ENCODE data around the gene TMEM108.

TMEM108 gene

DNA sequence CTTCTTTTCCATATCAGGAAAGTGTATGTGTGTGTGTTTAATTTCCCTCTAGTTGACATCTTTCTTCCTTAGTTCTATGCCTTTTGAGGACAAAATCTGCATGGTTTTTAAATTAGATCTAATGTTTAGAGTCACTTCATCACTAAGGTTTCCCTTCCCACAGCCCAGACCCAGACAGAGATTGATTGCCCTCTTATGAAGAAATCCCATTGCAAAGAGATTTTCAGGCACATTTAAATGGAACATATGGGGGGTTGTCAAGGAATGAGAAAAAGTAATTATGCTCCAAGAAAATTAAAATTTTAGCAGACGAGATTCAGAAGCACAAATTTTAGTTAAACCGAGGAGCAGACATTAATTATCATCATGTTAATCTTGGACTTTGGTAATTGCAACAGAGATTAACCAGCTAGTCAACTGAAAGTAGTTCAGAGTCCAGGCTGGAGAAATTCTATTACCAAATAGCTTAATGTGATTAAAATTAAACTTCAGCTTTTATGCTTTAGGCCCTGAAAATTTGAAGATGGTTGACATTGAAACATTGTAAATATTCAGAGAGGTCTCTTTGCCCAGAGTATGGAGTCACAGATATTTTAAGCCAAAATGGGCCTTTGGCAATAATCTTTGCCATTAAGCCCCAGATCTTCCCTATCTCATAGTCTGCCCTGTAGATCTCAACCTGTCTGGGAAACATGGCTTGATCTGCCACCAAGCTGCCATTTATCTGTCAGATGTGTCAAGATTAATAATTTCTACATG is 143.4 kb downstream of the TMEM108 start:
- Histone ChIP-seq H3K4me3 (ENCODE audit: low read depth in 1 of 2, low read length in 2 of 2) (no peak overlapping the region), H3K27ac (ENCODE audit: low read depth, low read length) (no peak overlapping the region), H3K9me3 (ENCODE audit: control insufficient read depth in 1 of 2, low read length in 2 of 2) (no peaks in the 10 kb centered on the region), H3K4me1 (ENCODE audit: control insufficient read depth in 1 of 2, insufficient read depth in 2 of 2, low read length in 2 of 2) (no peaks in the 10 kb centered on the region), H3K36me3 (ENCODE audit: control insufficient read depth in 1 of 2, insufficient read depth in 2 of 2, low read length in 2 of 2) (no peaks in the 10 kb centered on the region), H3K9ac (ENCODE audit: low read depth in 1 of 2, low read length in 2 of 2) (no peak overlapping the region), H3K27me3 (ENCODE audit: control insufficient read depth in 1 of 2, insufficient read depth in 2 of 2, low read length in 2 of 2) (no peaks in the 10 kb centered on the region)

DNA sequence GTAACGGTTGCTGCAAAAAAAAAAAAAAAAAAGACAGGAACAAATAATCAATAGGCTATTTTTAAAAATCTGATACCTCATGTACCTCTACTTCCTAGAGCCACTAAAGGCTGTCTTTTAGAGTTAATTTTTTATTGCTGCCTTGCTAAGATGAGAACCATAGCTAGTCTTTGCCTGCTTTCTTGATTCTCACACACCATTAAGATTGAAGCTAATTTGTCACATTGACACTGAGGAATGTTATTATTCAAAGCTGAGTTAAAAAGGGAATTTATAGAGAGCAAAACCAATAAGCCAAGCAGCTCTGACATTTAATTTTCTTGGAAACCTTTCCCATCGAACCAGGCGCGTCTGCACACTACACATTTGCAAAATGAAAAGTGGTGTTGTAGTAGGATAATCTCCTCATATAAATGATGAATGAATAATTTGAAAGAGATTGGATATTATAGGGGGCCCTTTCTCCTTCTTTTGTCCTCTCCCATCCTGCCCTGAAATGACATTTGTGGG is 149.7 kb downstream of the TMEM108 start:
- Histone ChIP-seq H3K4me1 (ENCODE audit: control insufficient read depth in 1 of 2, insufficient read depth in 2 of 2, low read length in 2 of 2) (no peaks in the 10 kb centered on the region), H3K36me3 (ENCODE audit: control insufficient read depth in 1 of 2, insufficient read depth in 2 of 2, low read length in 2 of 2) (no peaks in the 10 kb centered on the region), H3K27me3 (ENCODE audit: control insufficient read depth in 1 of 2, insufficient read depth in 2 of 2, low read length in 2 of 2) (no peaks in the 10 kb centered on the region), H3K9ac (ENCODE audit: low read depth in 1 of 2, low read length in 2 of 2) (no peak overlapping the region), H3K9me3 (ENCODE audit: control insufficient read depth in 1 of 2, low read length in 2 of 2) (no peaks in the 10 kb centered on the region), H3K4me3 (ENCODE audit: low read depth in 1 of 2, low read length in 2 of 2) (no peak overlapping the region), H3K27ac (ENCODE audit: low read depth, low read length) (no peak overlapping the region)

DNA sequence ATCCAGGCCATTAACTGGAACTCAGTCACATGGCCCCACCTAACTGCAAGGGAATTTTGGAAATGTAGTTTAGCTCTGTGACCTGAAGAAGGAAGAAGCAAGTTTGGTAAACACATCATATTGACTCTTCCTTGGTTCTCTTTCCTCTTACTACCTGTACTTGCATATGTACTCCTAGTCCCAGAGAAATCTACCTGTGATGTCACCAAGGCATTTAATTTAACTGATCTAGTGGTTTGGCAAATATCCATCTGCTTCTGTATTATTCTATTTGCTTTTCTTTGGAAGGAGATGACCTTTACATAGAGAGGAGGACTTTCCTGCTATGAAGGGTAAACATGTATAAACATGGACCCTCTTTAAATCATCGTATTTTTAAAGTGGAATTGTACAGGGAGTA is 150.8 kb downstream of the TMEM108 start:
- no peak overlapping the region for H3K4me3 ChIP-seq (ENCODE audit: low read depth in 1 of 2, low read length in 2 of 2)
- no peaks in the 10 kb centered on the region for H3K36me3 ChIP-seq (ENCODE audit: control insufficient read depth in 1 of 2, insufficient read depth in 2 of 2, low read length in 2 of 2)
- no peaks in the 10 kb centered on the region for H3K9me3 ChIP-seq (ENCODE audit: control insufficient read depth in 1 of 2, low read length in 2 of 2)
- no peak overlapping the region for H3K9ac ChIP-seq (ENCODE audit: low read depth in 1 of 2, low read length in 2 of 2)
- H3K27ac ChIP-seq (ENCODE audit: low read depth, low read length): no peak overlapping the region
- no peaks in the 10 kb centered on the region for H3K4me1 ChIP-seq (ENCODE audit: control insufficient read depth in 1 of 2, insufficient read depth in 2 of 2, low read length in 2 of 2)
- H3K27me3 ChIP-seq (ENCODE audit: control insufficient read depth in 1 of 2, insufficient read depth in 2 of 2, low read length in 2 of 2): no peaks in the 10 kb centered on the region

DNA sequence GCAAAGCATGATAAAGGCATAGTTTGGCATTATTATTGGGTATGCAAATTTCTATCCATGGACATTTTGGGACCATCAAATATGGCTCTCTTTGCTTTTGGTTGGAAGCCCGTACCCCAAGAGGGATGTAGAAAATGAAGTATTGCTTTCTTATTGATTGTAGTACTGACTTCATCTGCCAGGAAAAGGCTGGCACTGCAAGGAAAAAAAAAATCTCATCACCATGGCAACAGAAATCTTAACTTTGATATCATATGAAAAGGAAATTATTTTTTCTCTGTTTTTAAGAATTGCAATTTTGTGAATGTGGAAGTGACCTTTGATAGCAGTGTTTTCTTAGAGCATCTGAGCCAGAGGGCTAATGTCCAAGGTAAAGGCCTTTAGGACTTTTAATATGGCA is 151.7 kb downstream of the TMEM108 start:
- Histone ChIP-seq H3K9me3 (ENCODE audit: control insufficient read depth in 1 of 2, low read length in 2 of 2) (no peaks in the 10 kb centered on the region), H3K9ac (ENCODE audit: low read depth in 1 of 2, low read length in 2 of 2) (no peak overlapping the region), H3K27me3 (ENCODE audit: control insufficient read depth in 1 of 2, insufficient read depth in 2 of 2, low read length in 2 of 2) (no peaks in the 10 kb centered on the region), H3K4me3 (ENCODE audit: low read depth in 1 of 2, low read length in 2 of 2) (no peak overlapping the region), H3K27ac (ENCODE audit: low read depth, low read length) (no peak overlapping the region), H3K4me1 (ENCODE audit: control insufficient read depth in 1 of 2, insufficient read depth in 2 of 2, low read length in 2 of 2) (no peaks in the 10 kb centered on the region), H3K36me3 (ENCODE audit: control insufficient read depth in 1 of 2, insufficient read depth in 2 of 2, low read length in 2 of 2) (no peaks in the 10 kb centered on the region)

DNA sequence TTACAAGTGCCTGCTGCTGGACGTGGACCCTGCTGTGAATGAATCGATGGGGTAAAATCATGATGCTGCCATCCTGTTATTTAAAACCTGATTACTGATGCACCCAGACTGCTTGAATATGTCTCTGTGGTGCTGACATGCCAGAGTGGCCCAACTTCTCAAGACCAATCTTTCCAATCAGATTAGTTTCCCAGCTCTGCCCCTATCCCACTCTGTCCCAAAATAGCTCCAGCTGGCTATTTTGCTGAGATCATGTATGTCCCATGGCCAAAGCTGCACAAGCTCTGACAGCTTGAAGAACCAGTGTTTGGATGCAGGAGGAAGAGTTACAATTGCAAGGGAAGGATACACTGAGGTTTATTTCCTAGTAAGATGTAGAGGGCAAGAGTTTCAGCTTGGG is 153.6 kb downstream of the TMEM108 start:
- Histone ChIP-seq H3K27me3 (ENCODE audit: control insufficient read depth in 1 of 2, insufficient read depth in 2 of 2, low read length in 2 of 2) (no peaks in the 10 kb centered on the region), H3K9me3 (ENCODE audit: control insufficient read depth in 1 of 2, low read length in 2 of 2) (no peaks in the 10 kb centered on the region), H3K9ac (ENCODE audit: low read depth in 1 of 2, low read length in 2 of 2) (no peak overlapping the region), H3K4me1 (ENCODE audit: control insufficient read depth in 1 of 2, insufficient read depth in 2 of 2, low read length in 2 of 2) (no peaks in the 10 kb centered on the region), H3K27ac (ENCODE audit: low read depth, low read length) (no peak overlapping the region), H3K4me3 (ENCODE audit: low read depth in 1 of 2, low read length in 2 of 2) (no peak overlapping the region), H3K36me3 (ENCODE audit: control insufficient read depth in 1 of 2, insufficient read depth in 2 of 2, low read length in 2 of 2) (no peaks in the 10 kb centered on the region)

DNA sequence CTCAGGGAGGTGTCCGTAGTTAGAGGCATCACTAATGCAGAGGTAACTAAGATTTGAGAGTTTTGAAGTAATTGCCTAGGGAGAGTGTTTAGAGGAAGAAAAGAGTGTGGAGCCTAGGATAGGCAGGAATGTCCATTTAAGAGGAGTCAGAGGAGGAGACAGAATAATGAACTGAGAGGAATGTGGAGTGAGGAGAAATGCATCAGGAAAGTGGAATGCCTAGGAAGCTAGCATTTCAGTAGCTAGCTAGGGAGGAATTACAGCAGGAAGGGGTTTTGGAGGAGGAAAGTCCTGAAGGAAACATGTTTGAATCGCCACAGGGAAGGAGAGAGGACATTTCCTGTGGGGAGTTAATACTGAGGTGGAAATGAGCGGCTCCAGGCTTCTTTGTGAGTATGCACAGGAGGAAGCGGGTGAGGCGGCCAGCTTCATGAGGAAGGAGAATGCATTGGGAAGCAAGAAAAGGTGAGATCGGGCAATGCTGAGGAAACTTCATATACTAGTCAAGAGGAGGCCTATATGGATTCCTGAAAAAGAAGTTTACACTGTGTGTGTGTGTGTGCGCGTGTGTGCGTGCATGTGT is 154.3 kb downstream of the TMEM108 start:
- H3K27ac ChIP-seq (ENCODE audit: low read depth, low read length): no peak overlapping the region
- no peaks in the 10 kb centered on the region for H3K9me3 ChIP-seq (ENCODE audit: control insufficient read depth in 1 of 2, low read length in 2 of 2)
- no peak overlapping the region for H3K4me3 ChIP-seq (ENCODE audit: low read depth in 1 of 2, low read length in 2 of 2)
- no peaks in the 10 kb centered on the region for H3K36me3 ChIP-seq (ENCODE audit: control insufficient read depth in 1 of 2, insufficient read depth in 2 of 2, low read length in 2 of 2)
- no peaks in the 10 kb centered on the region for H3K27me3 ChIP-seq (ENCODE audit: control insufficient read depth in 1 of 2, insufficient read depth in 2 of 2, low read length in 2 of 2)
- no peaks in the 10 kb centered on the region for H3K4me1 ChIP-seq (ENCODE audit: control insufficient read depth in 1 of 2, insufficient read depth in 2 of 2, low read length in 2 of 2)
- no peak overlapping the region for H3K9ac ChIP-seq (ENCODE audit: low read depth in 1 of 2, low read length in 2 of 2)

DNA sequence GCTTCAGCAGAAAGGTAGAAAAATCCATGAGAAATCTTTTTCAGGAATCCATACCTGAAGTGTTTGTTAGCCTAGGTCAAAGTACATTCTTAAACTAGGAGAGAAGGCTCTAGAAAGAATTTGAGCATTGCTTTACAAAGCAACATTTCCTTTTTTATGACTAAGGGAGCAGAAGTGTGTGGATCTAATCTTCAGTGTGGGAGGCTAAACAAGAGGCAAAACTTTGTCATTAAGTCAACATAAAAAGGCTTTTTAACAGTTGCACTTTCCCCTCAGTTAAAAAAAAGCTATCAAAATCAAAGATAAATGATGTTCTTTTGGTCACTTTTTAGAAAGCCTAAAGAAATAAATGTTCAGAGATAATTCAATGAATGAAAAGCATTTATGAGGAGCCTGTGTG is 154.8 kb downstream of the TMEM108 start:
- Histone ChIP-seq H3K9me3 (ENCODE audit: control insufficient read depth in 1 of 2, low read length in 2 of 2) (no peaks in the 10 kb centered on the region), H3K27ac (ENCODE audit: low read depth, low read length) (no peak overlapping the region), H3K27me3 (ENCODE audit: control insufficient read depth in 1 of 2, insufficient read depth in 2 of 2, low read length in 2 of 2) (no peaks in the 10 kb centered on the region), H3K4me3 (ENCODE audit: low read depth in 1 of 2, low read length in 2 of 2) (no peak overlapping the region), H3K36me3 (ENCODE audit: control insufficient read depth in 1 of 2, insufficient read depth in 2 of 2, low read length in 2 of 2) (no peaks in the 10 kb centered on the region), H3K4me1 (ENCODE audit: control insufficient read depth in 1 of 2, insufficient read depth in 2 of 2, low read length in 2 of 2) (no peaks in the 10 kb centered on the region), H3K9ac (ENCODE audit: low read depth in 1 of 2, low read length in 2 of 2) (no peak overlapping the region)

DNA sequence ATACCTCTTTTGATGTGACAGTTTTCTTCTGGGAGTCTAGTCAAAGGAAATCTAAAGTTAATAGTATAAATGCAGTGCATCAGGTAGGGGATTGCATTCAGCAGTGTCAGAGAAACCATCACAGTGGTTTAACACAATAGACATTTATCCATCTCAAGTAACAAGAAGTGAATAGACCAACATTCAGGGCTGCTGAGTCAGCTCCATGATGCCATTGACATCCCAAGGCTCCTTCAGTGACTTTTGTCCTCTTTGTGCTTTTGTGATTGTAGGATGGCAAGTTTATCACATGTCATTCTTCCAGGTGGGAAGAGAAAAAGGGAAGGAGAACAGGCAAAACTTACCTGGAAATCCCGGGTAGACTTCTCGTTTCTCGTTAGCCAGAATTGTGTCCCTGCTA is 158.3 kb downstream of the TMEM108 start:
- no peak overlapping the region for H3K4me3 ChIP-seq (ENCODE audit: low read depth in 1 of 2, low read length in 2 of 2)
- no peak overlapping the region for H3K27ac ChIP-seq (ENCODE audit: low read depth, low read length)
- no peaks in the 10 kb centered on the region for H3K9me3 ChIP-seq (ENCODE audit: control insufficient read depth in 1 of 2, low read length in 2 of 2)
- H3K36me3 ChIP-seq (ENCODE audit: control insufficient read depth in 1 of 2, insufficient read depth in 2 of 2, low read length in 2 of 2): no peaks in the 10 kb centered on the region
- H3K4me1 ChIP-seq (ENCODE audit: control insufficient read depth in 1 of 2, insufficient read depth in 2 of 2, low read length in 2 of 2): no peaks in the 10 kb centered on the region
- H3K27me3 ChIP-seq (ENCODE audit: control insufficient read depth in 1 of 2, insufficient read depth in 2 of 2, low read length in 2 of 2): no peaks in the 10 kb centered on the region
- no peak overlapping the region for H3K9ac ChIP-seq (ENCODE audit: low read depth in 1 of 2, low read length in 2 of 2)

DNA sequence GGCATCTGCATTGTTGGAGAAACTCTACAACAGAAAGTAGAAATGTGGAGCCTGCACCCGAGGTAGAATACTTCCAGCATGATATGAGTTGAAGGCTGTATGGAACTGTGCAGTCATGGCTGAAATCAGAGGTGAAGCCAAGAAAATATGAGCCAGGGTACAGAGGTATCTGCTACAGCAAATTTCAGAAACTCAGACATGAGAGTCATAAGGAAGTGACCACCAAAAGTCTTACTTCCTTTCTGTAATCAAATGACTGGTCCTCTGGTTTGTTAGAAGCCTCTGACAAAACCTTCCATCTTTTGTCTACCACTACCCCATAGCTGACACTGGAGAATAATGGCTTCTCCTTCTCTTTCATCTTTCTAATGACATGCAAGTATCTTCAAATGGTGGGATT is 159.4 kb downstream of the TMEM108 start:
- Histone ChIP-seq H3K4me3 (ENCODE audit: low read depth in 1 of 2, low read length in 2 of 2) (no peak overlapping the region), H3K4me1 (ENCODE audit: control insufficient read depth in 1 of 2, insufficient read depth in 2 of 2, low read length in 2 of 2) (no peaks in the 10 kb centered on the region), H3K9me3 (ENCODE audit: control insufficient read depth in 1 of 2, low read length in 2 of 2) (no peaks in the 10 kb centered on the region), H3K27me3 (ENCODE audit: control insufficient read depth in 1 of 2, insufficient read depth in 2 of 2, low read length in 2 of 2) (no peaks in the 10 kb centered on the region), H3K36me3 (ENCODE audit: control insufficient read depth in 1 of 2, insufficient read depth in 2 of 2, low read length in 2 of 2) (no peaks in the 10 kb centered on the region), H3K9ac (ENCODE audit: low read depth in 1 of 2, low read length in 2 of 2) (no peak overlapping the region), H3K27ac (ENCODE audit: low read depth, low read length) (no peak overlapping the region)

DNA sequence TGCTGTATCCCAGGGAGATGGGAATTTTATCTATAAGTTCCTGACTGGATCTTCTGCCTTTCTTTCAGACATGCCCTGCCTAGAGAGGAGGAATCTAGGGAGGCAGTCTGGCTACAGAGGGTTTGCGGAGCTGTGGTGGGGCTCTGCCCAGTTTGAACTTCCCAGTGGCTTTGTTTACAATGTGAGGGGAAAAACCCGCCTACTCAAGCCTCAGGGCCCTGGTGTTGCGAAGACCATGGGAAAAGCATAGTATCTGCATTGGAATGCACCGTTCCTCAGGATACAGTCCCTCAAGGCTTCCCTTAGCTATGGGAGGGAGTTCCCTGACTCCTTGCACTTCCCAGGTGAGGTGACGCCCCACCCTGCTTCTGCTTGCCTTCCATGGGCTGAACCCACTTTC is 168.7 kb downstream of the TMEM108 start:
- Histone ChIP-seq H3K36me3 (ENCODE audit: control insufficient read depth in 1 of 2, insufficient read depth in 2 of 2, low read length in 2 of 2) (no peaks in the 10 kb centered on the region), H3K4me3 (ENCODE audit: low read depth in 1 of 2, low read length in 2 of 2) (no peak overlapping the region), H3K9ac (ENCODE audit: low read depth in 1 of 2, low read length in 2 of 2) (no peak overlapping the region), H3K27ac (ENCODE audit: low read depth, low read length) (no peak overlapping the region), H3K27me3 (ENCODE audit: control insufficient read depth in 1 of 2, insufficient read depth in 2 of 2, low read length in 2 of 2) (no peaks in the 10 kb centered on the region), H3K4me1 (ENCODE audit: control insufficient read depth in 1 of 2, insufficient read depth in 2 of 2, low read length in 2 of 2) (no peaks in the 10 kb centered on the region), H3K9me3 (ENCODE audit: control insufficient read depth in 1 of 2, low read length in 2 of 2) (no peaks in the 10 kb centered on the region)
